Karpas-422 (cell line): ENCODE results near the gene RAB5B. TPM values are rescaled to one million over a fixed set of nuclear protein-coding genes. Genes with fewer than 3 reads are reported as not detected.

Source experiments
- DNase-seq: peaks from one replicate; pipeline ENCODE4 v3.0.0-alpha.2; 2015
- H2AFZ ChIP-seq: fragments of 200-600 bp; sonication (generic); 2 replicates; pipeline ENCODE4 v1.6.1; 2014; ENCODE audit warnings: antibody characterized with exemption, low read length, mixed read lengths
- H3K27ac ChIP-seq: fragments of 200-600 bp; sonication (generic); 2 replicates; pipeline ENCODE4 v1.5.1; 2014; ENCODE audit warnings: mild to moderate bottlenecking, low read length, moderate library complexity
- H3K27me3 ChIP-seq: fragments of 200-600 bp; sonication (generic); 2 replicates; pipeline ENCODE4 v1.6.1; 2014; ENCODE audit warnings: low read length, mixed read lengths
- H3K36me3 ChIP-seq: fragments of 200-600 bp; sonication (generic); 2 replicates; pipeline ENCODE4 v1.6.1; 2014; ENCODE audit warnings: low read length, mixed read lengths; ENCODE audit not compliant: insufficient read depth
- H3K4me1 ChIP-seq: fragments of 200-600 bp; sonication (generic); 2 replicates; pipeline ENCODE4 v1.6.1; 2014; ENCODE audit warnings: mild to moderate bottlenecking, low read length, mixed read lengths
- H3K4me2 ChIP-seq: fragments of 200-600 bp; sonication (generic); 2 replicates; pipeline ENCODE4 v1.6.1; 2014; ENCODE audit warnings: low read length, low read depth, mild to moderate bottlenecking; ENCODE audit not compliant: poor library complexity, severe bottlenecking
- H3K4me3 ChIP-seq: fragments of 200-600 bp; sonication (generic); 2 replicates; pipeline ENCODE4 v1.5.1; 2014; ENCODE audit warnings: mild to moderate bottlenecking, antibody characterized with exemption, low read length, mixed read lengths
- H3K79me2 ChIP-seq: fragments of 200-600 bp; sonication (generic); 2 replicates; pipeline ENCODE4 v1.6.1; 2014; ENCODE audit warnings: mild to moderate bottlenecking, low read length, mixed read lengths
- H3K9ac ChIP-seq: fragments of 200-600 bp; sonication (generic); 2 replicates; pipeline ENCODE4 v1.6.0; 2014; ENCODE audit warnings: low read length
- H3K9me2 ChIP-seq: fragments of 200-600 bp; sonication (generic), shearing (Covaris generic); replicated peaks from 2 replicates; pipeline ENCODE4 v1.6.0; 2014; ENCODE audit warnings: mild to moderate bottlenecking, low read length, moderate library complexity; ENCODE audit not compliant: insufficient read depth
- H3K9me3 ChIP-seq: fragments of 300-700, 200-600 bp; sonication (generic); 2 replicates; pipeline ENCODE4 v1.6.1; 2014; ENCODE audit warnings: low read length, mixed read lengths
- H4K20me1 ChIP-seq: fragments of 200-600 bp; sonication (generic); 2 replicates; pipeline ENCODE4 v1.6.1; 2014; ENCODE audit warnings: mild to moderate bottlenecking, antibody characterized with exemption, low read length, low read depth; ENCODE audit not compliant: insufficient read depth
- total RNA-seq: library from RNA; depleted of rRNA; stranded (reverse); fragments of >200 nt; shearing (Covaris generic); gene quantifications from 2 replicates; pipeline ENCODE4 v1.2.3, GENCODE V29; 2014; ENCODE audit warnings: low replicate concordance; rRNA removed

Gene RAB5B
- 43.8 and 62.4 TPM in 2 replicates for total RNA-seq

DNA sequence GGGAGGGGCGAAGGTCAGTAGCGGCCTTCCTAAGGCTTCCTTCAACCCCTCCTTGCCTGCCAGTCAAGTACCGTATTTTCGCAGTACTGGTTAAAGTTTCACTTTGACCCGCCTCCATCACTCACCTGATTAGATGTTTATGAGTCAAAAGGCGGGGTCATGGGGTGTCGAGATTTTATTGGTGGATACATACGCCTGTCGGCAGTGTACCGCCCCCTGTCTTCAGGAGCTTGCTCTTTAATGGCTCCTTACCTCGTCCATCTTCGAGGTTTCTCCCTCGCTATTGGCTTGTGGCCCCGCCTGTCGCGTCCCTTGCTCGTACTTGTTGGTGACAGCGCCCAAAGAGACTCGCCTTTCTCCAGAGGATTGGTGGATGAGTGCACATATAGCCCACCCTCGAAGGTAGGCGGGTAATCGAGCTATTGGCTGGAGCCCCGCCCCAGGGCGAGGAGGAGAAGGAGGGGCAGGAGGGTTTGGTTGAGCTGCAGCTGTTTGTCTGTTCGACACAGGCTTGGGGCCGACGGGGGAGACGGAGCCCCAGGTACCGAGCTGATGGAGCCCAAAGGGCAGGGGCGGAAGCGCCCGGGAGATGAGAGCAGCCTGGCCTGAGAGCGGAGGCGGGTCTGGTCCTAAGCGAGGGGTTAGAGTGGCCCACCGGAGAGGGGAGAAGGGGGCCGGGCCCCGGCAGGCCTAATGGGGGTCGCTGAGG is at the start of gene RAB5B:
Gene RAB5B, plus strand, starts transcription at position 480 of the 709 bp plus-strand sequence. CDS start 12,883 bp downstream, outside the sequence.
- Histone ChIP-seq H3K4me3 (peak within 1 kb of the TSS; percentile 94), H3K9me3 (no peaks in the 10 kb centered on the region), H3K4me1 (peaks cover 50% of the 10 kb centered on the region), H3K79me2 (peaks cover 37% of the 10 kb centered on the region), H3K4me2 (peak within 1 kb of the TSS; percentile 97), H3K36me3 (peaks cover 6% of the 10 kb centered on the region; the same call in 1 of the 2 replicates), H3K27ac (peak within 1 kb of the TSS; percentile 76), H3K27me3 (no peaks in the 10 kb centered on the region), H3K9me2 (no peaks in the 10 kb centered on the region), H3K9ac (peak within 1 kb of the TSS; percentile 95), H2AFZ (peak within 1 kb of the TSS; percentile 43), H4K20me1 (no peaks in the 10 kb centered on the region)
- peak; percentile 100 for DNase-seq

- peaks cover 38% of the 10 kb centered on the region for H3K4me1 ChIP-seq
- peak overlapping the region; percentile 87; the same call in 1 of the 2 replicates for H3K9ac ChIP-seq
- DNase-seq, result no peak
- no peaks in the 10 kb centered on the region; the same call in 1 of the 2 replicates for H4K20me1 ChIP-seq
- H3K4me2 ChIP-seq, result peak overlapping the region; percentile 88
- H3K4me3 ChIP-seq, result peak overlapping the region; percentile 86
- peak overlapping the region; percentile 96; the same call in 1 of the 2 replicates for H3K27ac ChIP-seq
- no peak overlapping the region for H2AFZ ChIP-seq
- H3K79me2 ChIP-seq, result peaks cover 69% of the 10 kb centered on the region
- no peaks in the 10 kb centered on the region for H3K27me3 ChIP-seq
- H3K9me2 ChIP-seq, result no peaks in the 10 kb centered on the region
- H3K9me3 ChIP-seq, result no peaks in the 10 kb centered on the region
- peaks cover 24% of the 10 kb centered on the region; the same call in 1 of the 2 replicates for H3K36me3 ChIP-seq
Observed at GRCh38 chr12:55925371-55925770, 48.5 kb upstream of the RAB5B start.

GRCh38 chr12:55925870-55926737 is 47.8 kb upstream of the RAB5B start:
- H3K79me2 ChIP-seq, result peaks cover 62% of the 10 kb centered on the region
- no peaks in the 10 kb centered on the region for H3K27me3 ChIP-seq
- H3K9me3 ChIP-seq, result no peaks in the 10 kb centered on the region
- peak overlapping the region; percentile 96 for H3K27ac ChIP-seq
- H3K4me3 ChIP-seq, result peak overlapping the region; percentile 86
- no peak overlapping the region for H2AFZ ChIP-seq
- peaks cover 19% of the 10 kb centered on the region; the same call in 1 of the 2 replicates for H3K36me3 ChIP-seq
- H3K9ac ChIP-seq, result peak overlapping the region; percentile 87
- peak; percentile 51 for DNase-seq
- no peaks in the 10 kb centered on the region for H3K9me2 ChIP-seq
- peak overlapping the region; percentile 88 for H3K4me2 ChIP-seq
- peaks cover 45% of the 10 kb centered on the region for H3K4me1 ChIP-seq
- H4K20me1 ChIP-seq, result no peaks in the 10 kb centered on the region; the same call in 1 of the 2 replicates

DNA sequence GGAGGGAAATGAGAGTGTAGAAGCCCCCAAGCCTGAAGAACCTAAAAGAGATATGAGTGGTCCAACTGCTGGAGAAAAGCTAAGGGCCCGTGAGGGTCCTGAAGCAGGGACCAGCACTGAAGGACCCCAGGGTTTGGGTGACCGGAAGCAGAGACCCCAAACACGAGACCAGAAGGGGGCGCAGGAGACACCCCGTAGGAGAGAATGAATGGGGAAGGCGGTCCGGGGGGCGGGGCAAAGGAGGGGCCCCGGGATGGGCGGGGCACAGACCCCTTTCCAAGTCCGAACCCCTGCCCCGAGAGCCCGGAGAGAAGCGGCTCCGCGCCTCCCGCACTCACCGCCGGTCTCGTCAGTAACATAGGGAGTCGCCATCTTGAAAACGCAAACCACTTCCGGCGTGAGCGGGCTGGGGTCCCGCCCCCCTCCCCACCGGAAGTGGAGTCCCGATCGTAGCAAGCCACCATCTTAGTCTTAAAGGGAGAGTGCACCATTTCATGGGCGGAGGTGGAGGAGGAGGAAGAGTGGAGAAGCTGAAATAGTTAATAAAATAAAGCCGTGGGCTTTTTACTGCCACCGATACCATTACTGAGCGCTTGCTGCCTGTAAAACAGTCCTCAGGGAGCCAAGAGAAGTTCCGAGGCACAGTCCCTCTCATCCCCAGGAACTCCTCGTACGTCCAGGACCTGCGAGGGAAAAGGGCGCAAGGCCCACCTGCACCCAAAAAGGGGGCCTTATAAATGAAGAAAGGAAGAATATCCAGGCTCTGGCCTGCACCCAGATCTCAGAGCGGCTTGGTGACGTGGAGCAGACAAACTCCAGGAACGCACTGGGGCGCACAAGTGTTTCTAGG is 46.9 kb upstream of the RAB5B start:
- Histone ChIP-seq H3K79me2 (peaks cover 53% of the 10 kb centered on the region), H3K27ac (peak overlapping the region; percentile 96), H3K9me2 (no peaks in the 10 kb centered on the region), H4K20me1 (no peaks in the 10 kb centered on the region; the same call in 1 of the 2 replicates), H3K36me3 (peaks cover 17% of the 10 kb centered on the region; the same call in 1 of the 2 replicates), H3K9ac (peak overlapping the region; percentile 87), H3K27me3 (no peaks in the 10 kb centered on the region), H2AFZ (no peak overlapping the region), H3K4me2 (peak overlapping the region; percentile 88), H3K9me3 (no peaks in the 10 kb centered on the region), H3K4me3 (peak overlapping the region; percentile 86), H3K4me1 (peaks cover 48% of the 10 kb centered on the region)
- peak; percentile 97 for DNase-seq

- peaks cover 11% of the 10 kb centered on the region; the same call in 1 of the 2 replicates for H3K36me3 ChIP-seq
- H3K9me3 ChIP-seq, result no peaks in the 10 kb centered on the region
- H4K20me1 ChIP-seq, result no peaks in the 10 kb centered on the region; the same call in 1 of the 2 replicates
- peak within 1 kb of the TSS; percentile 96 for H3K27ac ChIP-seq
- peaks cover 53% of the 10 kb centered on the region for H3K79me2 ChIP-seq
- peak within 1 kb of the TSS; percentile 87 for H3K9ac ChIP-seq
- H2AFZ ChIP-seq, result no peak within 1 kb of the TSS
- peak within 1 kb of the TSS; percentile 86 for H3K4me3 ChIP-seq
- H3K27me3 ChIP-seq, result no peaks in the 10 kb centered on the region
- H3K4me2 ChIP-seq, result peak within 1 kb of the TSS; percentile 88
- H3K4me1 ChIP-seq, result peaks cover 50% of the 10 kb centered on the region
- peak; percentile 96 for DNase-seq
- H3K9me2 ChIP-seq, result no peaks in the 10 kb centered on the region
Observed at GRCh38 chr12:55927588-55928502, 46.0 kb upstream of the RAB5B start, which contains the start of gene PYM1. PYM1 (minus strand) TSS chr12:55927894; CDS start chr12:55927761, 133 bp downstream.

DNA sequence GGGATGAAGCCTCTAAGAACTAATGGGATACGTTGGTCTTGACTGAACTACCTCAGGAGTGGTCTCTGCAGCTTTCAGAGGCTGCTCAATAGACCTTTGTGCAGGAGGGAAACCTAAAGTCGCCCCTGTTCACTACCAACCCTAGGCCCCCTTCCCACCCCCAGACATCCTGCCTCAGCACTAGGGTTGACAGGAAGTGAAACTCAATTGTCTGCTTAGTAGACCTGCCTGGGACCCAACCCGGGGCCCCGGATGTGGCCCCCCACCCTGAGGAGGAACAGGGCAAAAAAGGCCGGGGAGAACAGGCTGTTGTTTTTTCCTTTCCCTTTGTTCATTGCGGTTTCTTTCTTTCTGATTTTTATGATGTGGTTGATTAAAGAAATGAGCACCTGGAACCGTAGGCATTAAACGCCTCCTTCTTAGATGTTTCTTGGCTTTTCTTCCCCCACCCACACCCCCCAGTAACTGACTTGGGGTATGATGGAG is 44.5 kb upstream of the RAB5B start:
- Histone ChIP-seq H3K9ac (peak overlapping the region; percentile 87), H3K79me2 (peaks cover 55% of the 10 kb centered on the region), H2AFZ (peak overlapping the region; percentile 6; the same call in 1 of the 2 replicates), H3K27ac (peak overlapping the region; percentile 96), H3K4me3 (peak overlapping the region; percentile 86), H3K9me2 (no peaks in the 10 kb centered on the region), H3K9me3 (no peaks in the 10 kb centered on the region), H3K27me3 (no peaks in the 10 kb centered on the region), H4K20me1 (no peaks in the 10 kb centered on the region; the same call in 1 of the 2 replicates), H3K4me1 (peaks cover 65% of the 10 kb centered on the region), H3K36me3 (peaks cover 6% of the 10 kb centered on the region; the same call in 1 of the 2 replicates), H3K4me2 (peak overlapping the region; percentile 88)
- DNase-seq, result peak; percentile 93
